Gastrocnemius medialis (tissue), 4 donors: ENCODE measurements around the gene DNMT3L. TPM values are rescaled to one million over a fixed set of nuclear protein-coding genes. Genes with fewer than 3 reads are reported as not detected.

Experiments
- ATAC-seq, 2 donors: fragments of 150-250 bp; one replicate each; pipeline ENCODE4 v1.9.1; 2016
- DNase-seq, 2 donors: peaks; one replicate each; pipeline ENCODE4 v3.0.0-alpha.2; 2019
- H3K27ac ChIP-seq, 4 donors: fragments of 200-600 bp; sonication (generic); 1 replicate in 1 of 4; 2 replicates in 3 of 4; pipeline ENCODE4 v1.5.1; 2016 to 2018; ENCODE audit warnings: mild to moderate bottlenecking in 2 of 4, moderate library complexity in 1 of 4
- H3K27me3 ChIP-seq, 3 donors: fragments of 200-600 bp; sonication (generic) in 2 of 3; 1 replicate in 1 of 3; 2 replicates in 2 of 3; pipeline versions ENCODE4 v1.5.1 to v1.6.0; 2016 to 2019; ENCODE audit warnings: mild to moderate bottlenecking in 1 of 3, moderate library complexity in 1 of 3
- H3K36me3 ChIP-seq, 2 donors: fragments of 200-600 bp; sonication (generic) in 1 of 2; one replicate each; pipeline ENCODE4 v1.5.1; 2017 to 2018
- H3K4me1 ChIP-seq, 2 donors: fragments of 200-600 bp; sonication (generic) in 1 of 2; one replicate each; pipeline ENCODE4 v1.5.1; 2016 to 2017; ENCODE audit warnings: mild to moderate bottlenecking in 2 of 2
- H3K4me3 ChIP-seq, 4 donors: fragments of 200-600 bp; sonication (generic) in 3 of 4; 1 replicate in 1 of 4; 2 replicates in 3 of 4; pipeline ENCODE4 v1.5.1; 2016 to 2019; ENCODE audit warnings: mild to moderate bottlenecking in 2 of 4
- H3K9me3 ChIP-seq, 3 donors: fragments of 200-600 bp; sonication (generic) in 2 of 3; 1 replicate in 1 of 3; 2 replicates in 2 of 3; pipeline ENCODE4 v1.5.1; 2016 to 2019
- CTCF ChIP-seq, 5 experiments: fragments of 450-650 bp in 3 of 5; fragments of 200-600 bp in 2 of 5; sonication (generic) in 2 of 5; IDR thresholded peaks in 4 of 5; conservative IDR thresholded peaks in 1 of 5; 1 replicate in 4 of 5; 2 replicates in 1 of 5; pipeline ENCODE4 v1.5.1; 2016 to 2019; ENCODE audit warnings: antibody characterized with exemption in 5 of 5, mild to moderate bottlenecking in 3 of 5, moderate library complexity in 3 of 5
- POLR2A ChIP-seq, 2 donors: fragments of 450-650 bp; IDR thresholded peaks; one replicate each; pipeline ENCODE4 v1.6.1; 2017; ENCODE audit warnings: antibody characterized with exemption in 2 of 2, mild to moderate bottlenecking in 2 of 2, moderate library complexity in 2 of 2
- in situ Hi-C, 4 donors: fragments of 200-750 bp; cut with MboI; loops; one replicate each; pipeline versions ENCODE4 v1.15.0 to v1.8.0; 2017; ENCODE audit warnings: low sequenced_read_pairs in 4 of 4
- intact Hi-C: fragments of 100-400 bp; cut with DNase I; formaldehyde crosslinking; loops from one replicate; pipeline ENCODE4 v1.15.1; 2023; ENCODE audit warnings: low total_unique reads
- total RNA-seq, 4 donors: library from RNA; depleted of rRNA; stranded (reverse); fragments of >200 nt; gene quantifications; one replicate each; pipeline versions ENCODE4 v1.1.0 to v1.2.3, GENCODE V29; 2016

The DNMT3L gene
- total RNA-seq, 4 donors from 2014 or later: not detected

- peaks cover 5 to 6% of the 10 kb centered on the region in 2 donors for H3K4me1 ChIP-seq
- no peaks in the 10 kb centered on the region for H3K36me3 ChIP-seq
- peaks cover 0 to 8% (median 3%) of the 10 kb centered on the region in 3 donors for H3K27me3 ChIP-seq
- in situ Hi-C loops (no loop called here), intact Hi-C loops (no loop called here)
- DNase-seq (no peak), ATAC-seq (no peak)
- no peak for TF ChIP-seq POLR2A (IDR thresholded peaks at IDR 0.05)
- TF ChIP-seq CTCF (IDR thresholded peaks at IDR 0.05 in 4 of 5, conservative IDR thresholded peaks at IDR 0.05 in 1 of 5): no peak
- no peak overlapping the region for H3K4me3 ChIP-seq
- H3K27ac ChIP-seq: no peak overlapping the region
- no peaks in the 10 kb centered on the region for H3K9me3 ChIP-seq
Measured at GRCh38 chr21:44292812-44293195, 31.1 kb upstream of the DNMT3L start.

- in situ Hi-C loops (no loop called here), intact Hi-C loops (no loop called here)
- Histone ChIP-seq H3K27me3 (peaks cover 0 to 10% (median 3%) of the 10 kb centered on the region in 3 donors), H3K4me1 (peaks cover 0 to 6% of the 10 kb centered on the region in 2 donors), H3K36me3 (no peaks in the 10 kb centered on the region), H3K27ac (no peak overlapping the region), H3K9me3 (no peaks in the 10 kb centered on the region), H3K4me3 (no peak overlapping the region)
- no peak for DNase-seq
- no peak for TF ChIP-seq CTCF (IDR thresholded peaks at IDR 0.05 in 4 of 5, conservative IDR thresholded peaks at IDR 0.05 in 1 of 5)
- ATAC-seq: no peak
Measured at GRCh38 chr21:44291936-44292811, 30.5 kb upstream of the DNMT3L start.

- H3K4me3 ChIP-seq: no peak overlapping the region
- H3K9me3 ChIP-seq: no peaks in the 10 kb centered on the region
- intact Hi-C loops: no loop called here
- TF ChIP-seq POLR2A (IDR thresholded peaks at IDR 0.05) (no peak), CTCF (IDR thresholded peaks at IDR 0.05 in 4 of 5, conservative IDR thresholded peaks at IDR 0.05 in 1 of 5) (no peak)
- ATAC-seq: no peak
- in situ Hi-C loops: no loop called here
- H3K27ac ChIP-seq: no peak overlapping the region
- peaks cover 0 to 6% of the 10 kb centered on the region in 2 donors for H3K4me1 ChIP-seq
- H3K27me3 ChIP-seq: peaks cover 6 to 19% (median 11%) of the 10 kb centered on the region in 3 donors
- H3K36me3 ChIP-seq: no peaks in the 10 kb centered on the region
- no peak for DNase-seq
Measured at GRCh38 chr21:44291078-44291935, 29.6 kb upstream of the DNMT3L start.

- H3K27ac ChIP-seq: no peak overlapping the region
- H3K36me3 ChIP-seq: no peaks in the 10 kb centered on the region
- ATAC-seq: no peak
- no peak for DNase-seq
- in situ Hi-C loops (no loop called here), intact Hi-C loops (no loop called here)
- no peak for TF ChIP-seq CTCF (IDR thresholded peaks at IDR 0.05 in 4 of 5, conservative IDR thresholded peaks at IDR 0.05 in 1 of 5)
- TF ChIP-seq POLR2A (IDR thresholded peaks at IDR 0.05): no peak
- H3K27me3 ChIP-seq: peaks cover 8 to 25% (median 12%) of the 10 kb centered on the region in 3 donors
- H3K9me3 ChIP-seq: no peaks in the 10 kb centered on the region
- peaks cover 0 to 6% of the 10 kb centered on the region in 2 donors for H3K4me1 ChIP-seq
- H3K4me3 ChIP-seq: no peak overlapping the region
Measured at GRCh38 chr21:44290327-44291077, 28.8 kb upstream of the DNMT3L start.
